Measurements from ENCODE around the gene LCNL1.

GRCh38 chr9:136952321-136952850 is 30.4 kb upstream of the LCNL1 start:
- TF ChIP-seq CTCF (conservative IDR thresholded peaks at IDR 0.05; ENCODE audit: low read depth, low read length) (no peak), EZH2 (IDR thresholded peaks at IDR 0.05; ENCODE audit: borderline replicate concordance, low read depth, low read length, poor library complexity, severe bottlenecking) (no peak)

All from A673 (cell line).